Trophoblast cell (in vitro differentiated cells and primary cell): ENCODE data around the gene APAF1.

Source experiments
- DNase-seq, 2 donors: peaks; one replicate each; pipeline ENCODE4 v3.0.0-alpha.2; 2016
- H2AFZ ChIP-seq: 2 replicates; pipeline ENCODE4 v1.6.1; 2013; ENCODE audit warnings: low read length, moderate library complexity, mild to moderate bottlenecking; ENCODE audit not compliant: insufficient read depth, poor library complexity
- H2AK5ac ChIP-seq: 2 replicates; pipeline ENCODE4 v1.6.1; 2013; ENCODE audit warnings: mild to moderate bottlenecking, low read length
- H2BK120ac ChIP-seq: 2 replicates; pipeline ENCODE4 v1.6.1; 2013; ENCODE audit warnings: low read length, mild to moderate bottlenecking, moderate library complexity; ENCODE audit not compliant: insufficient read depth, poor library complexity
- H2BK12ac ChIP-seq: 2 replicates; pipeline ENCODE4 v1.6.1; 2013; ENCODE audit warnings: mild to moderate bottlenecking, low read length, moderate library complexity
- H2BK5ac ChIP-seq: 2 replicates; pipeline ENCODE4 v1.6.1; 2013; ENCODE audit warnings: low read length, low read depth, moderate library complexity, mild to moderate bottlenecking; ENCODE audit not compliant: poor library complexity
- H3K14ac ChIP-seq: 2 replicates; pipeline ENCODE4 v1.6.1; 2013; ENCODE audit warnings: mild to moderate bottlenecking, low read length
- H3K18ac ChIP-seq: 2 replicates; pipeline ENCODE4 v1.6.1; 2013; ENCODE audit warnings: mild to moderate bottlenecking, low read length
- H3K23ac ChIP-seq: 2 replicates; pipeline ENCODE4 v1.6.1; 2013; ENCODE audit warnings: low read length
- H3K27ac ChIP-seq: 2 replicates; pipeline ENCODE4 v1.5.1; 2013; ENCODE audit warnings: low read depth, mild to moderate bottlenecking, inconsistent platforms, low read length, moderate library complexity
- H3K27me3 ChIP-seq: 2 replicates; pipeline ENCODE4 v1.6.1; 2013; ENCODE audit warnings: inconsistent platforms, mild to moderate bottlenecking, low read length, moderate library complexity; ENCODE audit not compliant: insufficient read depth
- H3K36me3 ChIP-seq, 2 experiments: 1 replicate in 1 of 2; 2 replicates in 1 of 2; pipeline ENCODE4 v1.6.1; 2013; ENCODE audit warnings: low read length in 2 of 2, mild to moderate bottlenecking in 2 of 2, moderate library complexity in 1 of 2; ENCODE audit not compliant: insufficient read depth in 2 of 2, control insufficient read depth in 1 of 2
- H3K4ac ChIP-seq: 2 replicates; pipeline ENCODE4 v1.6.1; 2013; ENCODE audit warnings: low read depth, mild to moderate bottlenecking, low read length, moderate library complexity
- H3K4me1 ChIP-seq, 2 experiments: 1 replicate in 1 of 2; 2 replicates in 1 of 2; pipeline ENCODE4 v1.6.1; 2013; ENCODE audit warnings: low read length in 2 of 2, mild to moderate bottlenecking in 2 of 2, moderate library complexity in 1 of 2; ENCODE audit not compliant: insufficient read depth in 2 of 2, control insufficient read depth in 1 of 2
- H3K4me2 ChIP-seq: 2 replicates; pipeline ENCODE4 v1.6.1; 2013; ENCODE audit warnings: inconsistent platforms, mild to moderate bottlenecking, low read length, moderate library complexity
- H3K4me3 ChIP-seq: 2 replicates; pipeline ENCODE4 v1.5.1; 2013; ENCODE audit warnings: mild to moderate bottlenecking, low read depth, low read length, inconsistent platforms
- H3K79me1 ChIP-seq: one replicate; pipeline ENCODE4 v1.6.1; 2013; ENCODE audit warnings: low read length
- H3K79me2 ChIP-seq: 2 replicates; pipeline ENCODE4 v1.6.1; 2013; ENCODE audit warnings: low read length, mild to moderate bottlenecking; ENCODE audit not compliant: control insufficient read depth, insufficient read depth, poor library complexity
- H3K9ac ChIP-seq: 2 replicates; pipeline ENCODE4 v1.6.1; 2013; ENCODE audit warnings: mild to moderate bottlenecking, low read length
- H3K9me3 ChIP-seq: 2 replicates; pipeline ENCODE4 v1.6.1; 2013; ENCODE audit warnings: low read depth, mild to moderate bottlenecking, control low read depth, inconsistent platforms, low read length; ENCODE audit not compliant: insufficient read depth
- H4K12ac ChIP-seq: 2 replicates; pipeline ENCODE4 v1.6.1; 2013; ENCODE audit warnings: low read depth, mild to moderate bottlenecking, low read length, moderate library complexity
- H4K8ac ChIP-seq: 2 replicates; pipeline ENCODE4 v1.6.1; 2013; ENCODE audit warnings: low read depth, mild to moderate bottlenecking, low read length, moderate library complexity
- H4K91ac ChIP-seq: one replicate; pipeline ENCODE4 v1.6.1; 2013; ENCODE audit warnings: low read depth, mild to moderate bottlenecking, low read length, moderate library complexity
- WGBS: extraction: QIAGEN DNeasy Blood & Tissue Kit; methylation state at CpG from one replicate; pipeline ENCODE4 v1.1.7; 2013; ENCODE audit warnings: missing lambda C conversion rate; ENCODE audit not compliant: insufficient read length, insufficient coverage; ENCODE audit errors: extremely low coverage; 5-methylcytosine and 5-hydroxymethylcytosine counted together

The APAF1 gene

DNA sequence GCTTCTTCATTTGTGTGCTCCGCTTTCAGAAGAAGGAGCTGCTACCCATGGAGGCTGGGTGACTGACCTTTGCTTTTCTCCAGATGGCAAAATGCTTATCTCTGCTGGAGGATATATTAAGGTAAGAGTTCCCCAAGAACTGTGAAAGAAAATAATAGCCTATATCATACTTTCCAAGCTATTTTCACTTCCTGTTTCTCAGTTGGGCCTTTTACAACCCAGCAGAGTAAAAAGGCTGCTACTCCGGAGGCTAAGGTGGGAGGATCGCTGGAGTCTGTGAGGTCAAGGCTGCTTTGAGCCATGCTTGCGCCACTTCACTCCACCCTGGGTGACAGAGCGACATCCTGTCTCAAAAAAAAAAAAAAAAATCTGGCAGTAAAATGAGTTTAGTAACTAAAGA is 82.1 kb downstream of the APAF1 start:
- Histone ChIP-seq H3K9me3 (no peaks in the 10 kb centered on the region), H3K36me3 (peaks cover 13 to 34% of the 10 kb centered on the region in 2 experiments), H3K18ac (no peak overlapping the region), H3K27me3 (no peaks in the 10 kb centered on the region), H3K9ac (no peak overlapping the region), H3K14ac (no peak overlapping the region), H2AFZ (no peak overlapping the region), H2BK5ac (no peak overlapping the region), H3K27ac (no peak overlapping the region), H4K91ac (no peak overlapping the region), H2BK12ac (no peak overlapping the region), H3K79me2 (no peaks in the 10 kb centered on the region), H3K4me2 (no peak overlapping the region), H2AK5ac (no peak overlapping the region), H2BK120ac (no peak overlapping the region), H4K8ac (no peak overlapping the region), H4K12ac (no peak overlapping the region), H3K79me1 (no peaks in the 10 kb centered on the region), H3K23ac (no peak overlapping the region), H3K4me1 (no peaks in the 10 kb centered on the region), H3K4me3 (no peak overlapping the region), H3K4ac (no peak overlapping the region)
- DNase-seq: no peak
- no CpG with 5 or more reads among the region's 5 CpGs for WGBS

GRCh38 chr12:98730412-98730811 is 85.3 kb downstream of the APAF1 start:
- no peak overlapping the region for H2AK5ac ChIP-seq
- H2BK12ac ChIP-seq: no peak overlapping the region
- H3K14ac ChIP-seq: no peak overlapping the region
- H3K4me1 ChIP-seq: no peaks in the 10 kb centered on the region
- peaks cover 13 to 29% of the 10 kb centered on the region in 2 experiments for H3K36me3 ChIP-seq
- H3K9ac ChIP-seq: no peak overlapping the region
- no peak overlapping the region for H4K91ac ChIP-seq
- no peak overlapping the region for H2BK120ac ChIP-seq
- H2AFZ ChIP-seq: no peak overlapping the region
- no peak overlapping the region for H3K27ac ChIP-seq
- H3K4me2 ChIP-seq: no peak overlapping the region
- H4K8ac ChIP-seq: no peak overlapping the region
- H3K4ac ChIP-seq: no peak overlapping the region
- no peak overlapping the region for H2BK5ac ChIP-seq
- H3K79me2 ChIP-seq: no peaks in the 10 kb centered on the region
- no peak overlapping the region for H3K18ac ChIP-seq
- no peak overlapping the region for H3K4me3 ChIP-seq
- H3K27me3 ChIP-seq: no peaks in the 10 kb centered on the region
- H3K79me1 ChIP-seq: no peaks in the 10 kb centered on the region
- H3K23ac ChIP-seq: no peak overlapping the region
- H3K9me3 ChIP-seq: no peaks in the 10 kb centered on the region
- no peak for DNase-seq
- no peak overlapping the region for H4K12ac ChIP-seq

DNA sequence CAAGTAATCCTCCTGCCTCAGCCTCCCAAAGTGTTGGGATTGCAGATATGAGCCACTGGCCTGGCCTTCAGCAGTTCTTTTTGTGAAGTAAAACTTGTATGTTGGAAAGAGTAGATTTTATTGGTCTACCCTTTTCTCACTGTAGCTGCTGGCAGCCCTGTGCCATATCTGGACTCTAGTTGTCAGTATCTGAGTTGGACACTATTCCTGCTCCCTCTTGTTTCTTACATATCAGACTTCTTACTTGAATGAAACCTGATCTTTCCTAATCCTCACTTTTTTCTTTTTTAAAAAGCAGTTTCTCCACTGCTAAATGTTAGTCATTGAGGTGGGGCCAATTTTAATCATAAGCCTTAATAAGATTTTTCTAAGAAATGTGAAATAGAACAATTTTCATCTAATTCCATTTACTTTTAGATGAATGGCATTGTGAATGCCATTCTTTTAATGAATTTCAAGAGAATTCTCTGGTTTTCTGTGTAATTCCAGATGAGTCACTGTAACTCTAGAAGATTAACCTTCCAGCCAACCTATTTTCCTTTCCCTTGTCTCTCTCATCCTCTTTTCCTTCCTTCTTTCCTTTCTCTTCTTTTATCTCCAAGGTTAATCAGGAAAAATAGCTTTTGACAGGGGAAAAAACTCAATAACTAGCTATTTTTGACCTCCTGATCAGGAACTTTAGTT is 88.7 kb downstream of the APAF1 start:
- Histone ChIP-seq H3K9me3 (no peaks in the 10 kb centered on the region), H3K36me3 (peaks cover 7 to 21% of the 10 kb centered on the region in 2 experiments), H3K79me1 (no peaks in the 10 kb centered on the region), H4K91ac (no peak overlapping the region), H3K4me1 (no peaks in the 10 kb centered on the region), H3K4me3 (no peak overlapping the region), H3K18ac (no peak overlapping the region), H3K14ac (no peak overlapping the region), H2BK120ac (no peak overlapping the region), H3K4me2 (no peak overlapping the region), H2AFZ (no peak overlapping the region), H3K27me3 (no peaks in the 10 kb centered on the region), H3K9ac (no peak overlapping the region), H2AK5ac (no peak overlapping the region), H4K12ac (no peak overlapping the region), H2BK12ac (no peak overlapping the region), H2BK5ac (no peak overlapping the region), H3K23ac (no peak overlapping the region), H3K27ac (no peak overlapping the region), H4K8ac (no peak overlapping the region), H3K79me2 (no peaks in the 10 kb centered on the region), H3K4ac (no peak overlapping the region)
- DNase-seq: no peak

GRCh38 chr12:98735821-98736220 is 90.7 kb downstream of the APAF1 start:
- no peaks in the 10 kb centered on the region for H3K79me1 ChIP-seq
- H2AFZ ChIP-seq: no peak overlapping the region
- peaks cover 4 to 12% of the 10 kb centered on the region in 2 experiments for H3K36me3 ChIP-seq

More at GRCh38 chr12:98735821-98736220, 90.7 kb downstream of the APAF1 start:
- Histone ChIP-seq H3K79me2 (no peaks in the 10 kb centered on the region), H3K4me1 (no peaks in the 10 kb centered on the region), H3K18ac (no peak overlapping the region), H4K91ac (no peak overlapping the region), H3K14ac (no peak overlapping the region), H2BK12ac (no peak overlapping the region), H3K27me3 (no peaks in the 10 kb centered on the region), H2BK120ac (no peak overlapping the region), H4K12ac (no peak overlapping the region), H3K9me3 (no peaks in the 10 kb centered on the region), H3K9ac (no peak overlapping the region), H3K4me2 (no peak overlapping the region), H3K4ac (no peak overlapping the region), H2AK5ac (no peak overlapping the region), H3K23ac (no peak overlapping the region), H4K8ac (no peak overlapping the region), H2BK5ac (no peak overlapping the region), H3K4me3 (no peak overlapping the region), H3K27ac (no peak overlapping the region)
- no peak for DNase-seq
- no CpG with 5 or more reads among the region's 6 CpGs for WGBS
